Astrocyte (in vitro differentiated cells and primary cell): Measurements from ENCODE around the gene MMP14.

ENCODE experiments used
- CTCF ChIP-seq: IDR thresholded peaks from 2 replicates; pipeline ENCODE4 v1.5.1; 2011; ENCODE audit warnings: low read depth, mild to moderate bottlenecking, inconsistent platforms, low read length, moderate library complexity; ENCODE audit not compliant: insufficient read depth
- EZH2 ChIP-seq: IDR thresholded peaks from 2 replicates; pipeline ENCODE4 v1.6.1; 2012; ENCODE audit warnings: mild to moderate bottlenecking, low read length, inconsistent platforms; ENCODE audit not compliant: insufficient read depth

DNA sequence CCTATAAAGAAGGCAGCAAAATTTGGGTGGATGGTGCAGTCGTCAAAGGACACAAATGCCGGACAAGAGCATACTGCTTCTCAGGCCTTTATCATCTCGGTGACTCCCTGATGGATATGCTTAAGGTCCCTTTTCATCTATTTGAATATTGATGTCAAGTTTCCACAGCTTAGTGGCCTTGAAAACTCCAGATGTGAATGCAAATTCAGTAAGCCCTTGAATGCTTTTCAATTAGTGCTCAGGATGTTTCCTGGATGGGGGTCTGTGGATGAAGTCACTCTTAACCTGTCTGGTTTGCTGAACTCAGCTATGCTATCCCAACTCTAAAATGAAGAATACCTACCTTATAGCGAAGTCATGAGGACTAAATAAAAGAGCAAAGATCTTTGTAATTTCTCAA, 57.3 kb downstream of the MMP14 start:
- TF ChIP-seq CTCF (no peak), EZH2 (no peak)
